Lower leg skin (tissue), 3 donors: ENCODE data around the gene KAZN.

Source experiments
- POLR2A ChIP-seq, 2 donors: fragments of 450-650 bp; IDR thresholded peaks; one replicate each; pipeline ENCODE4 v1.6.1; 2016 to 2017; ENCODE audit warnings: antibody characterized with exemption in 2 of 2, mild to moderate bottlenecking in 1 of 2, moderate library complexity in 1 of 2
- TF ChIP-seq, protein P1 (sequence below), 3 donors: fragments of 450-650 bp; IDR thresholded peaks; one replicate each; pipeline ENCODE4 v1.5.1; 2016; ENCODE audit warnings: antibody characterized with exemption in 3 of 3, mild to moderate bottlenecking in 3 of 3, moderate library complexity in 2 of 3

DNA sequence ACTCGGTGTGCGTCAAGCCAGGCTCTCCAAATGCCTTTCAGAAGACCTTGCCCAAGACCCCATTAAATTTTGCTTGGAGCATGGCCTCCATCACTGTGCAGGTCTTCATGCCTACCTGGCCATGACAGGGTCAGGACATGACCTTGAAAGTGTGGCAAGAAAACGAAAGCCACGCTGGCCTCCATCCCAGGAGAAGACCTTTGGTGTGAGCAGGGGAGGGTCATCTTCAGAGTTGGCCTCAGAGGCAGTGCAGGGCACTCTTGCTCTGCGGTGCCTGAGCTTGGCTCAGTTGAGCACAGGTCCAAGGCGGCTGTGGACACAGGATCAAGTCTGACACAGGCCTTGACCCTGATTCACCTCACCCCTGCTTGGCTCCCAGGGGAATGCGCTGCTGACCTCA is 373.6 kb downstream of the KAZN start:
- TF ChIP-seq POLR2A (IDR thresholded peaks at IDR 0.05) = no peak
- TF ChIP-seq, protein P1, sequence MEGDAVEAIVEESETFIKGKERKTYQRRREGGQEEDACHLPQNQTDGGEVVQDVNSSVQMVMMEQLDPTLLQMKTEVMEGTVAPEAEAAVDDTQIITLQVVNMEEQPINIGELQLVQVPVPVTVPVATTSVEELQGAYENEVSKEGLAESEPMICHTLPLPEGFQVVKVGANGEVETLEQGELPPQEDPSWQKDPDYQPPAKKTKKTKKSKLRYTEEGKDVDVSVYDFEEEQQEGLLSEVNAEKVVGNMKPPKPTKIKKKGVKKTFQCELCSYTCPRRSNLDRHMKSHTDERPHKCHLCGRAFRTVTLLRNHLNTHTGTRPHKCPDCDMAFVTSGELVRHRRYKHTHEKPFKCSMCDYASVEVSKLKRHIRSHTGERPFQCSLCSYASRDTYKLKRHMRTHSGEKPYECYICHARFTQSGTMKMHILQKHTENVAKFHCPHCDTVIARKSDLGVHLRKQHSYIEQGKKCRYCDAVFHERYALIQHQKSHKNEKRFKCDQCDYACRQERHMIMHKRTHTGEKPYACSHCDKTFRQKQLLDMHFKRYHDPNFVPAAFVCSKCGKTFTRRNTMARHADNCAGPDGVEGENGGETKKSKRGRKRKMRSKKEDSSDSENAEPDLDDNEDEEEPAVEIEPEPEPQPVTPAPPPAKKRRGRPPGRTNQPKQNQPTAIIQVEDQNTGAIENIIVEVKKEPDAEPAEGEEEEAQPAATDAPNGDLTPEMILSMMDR (IDR thresholded peaks at IDR 0.05) = no peak
